LoVo (cell line): ENCODE results near the gene PHKB.

ENCODE experiments used
- DNase-seq: peaks from one replicate; pipeline ENCODE4 v3.0.0-alpha.2; 2016; ENCODE audit warnings: low spot score

PHKB gene

DNA sequence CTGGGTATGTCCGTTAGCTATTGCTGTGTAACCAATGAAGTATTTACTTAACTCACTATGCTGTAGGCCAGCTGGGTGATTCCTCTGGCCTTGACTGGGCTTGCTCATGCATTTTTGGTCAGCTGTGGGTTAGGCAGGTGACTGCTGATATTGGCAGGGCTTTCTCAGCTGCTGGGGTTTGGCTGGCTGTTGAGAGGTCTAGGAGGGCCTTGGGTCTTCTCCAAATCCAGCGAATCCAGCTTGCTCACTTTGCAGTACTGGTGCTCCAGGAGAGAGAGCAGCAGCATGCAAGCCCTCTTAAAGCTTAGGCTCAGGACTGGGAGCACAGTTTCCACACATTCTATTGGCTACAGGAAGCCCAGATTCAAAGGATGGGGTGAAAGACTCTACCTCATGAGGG lies 270.1 kb downstream of the PHKB start:
- no peak for DNase-seq

GRCh38 chr16:47732122-47732521 lies 271.0 kb downstream of the PHKB start:
- no peak for DNase-seq

GRCh38 chr16:47732523-47733111 lies 271.5 kb downstream of the PHKB start:
- no peak for DNase-seq

DNA sequence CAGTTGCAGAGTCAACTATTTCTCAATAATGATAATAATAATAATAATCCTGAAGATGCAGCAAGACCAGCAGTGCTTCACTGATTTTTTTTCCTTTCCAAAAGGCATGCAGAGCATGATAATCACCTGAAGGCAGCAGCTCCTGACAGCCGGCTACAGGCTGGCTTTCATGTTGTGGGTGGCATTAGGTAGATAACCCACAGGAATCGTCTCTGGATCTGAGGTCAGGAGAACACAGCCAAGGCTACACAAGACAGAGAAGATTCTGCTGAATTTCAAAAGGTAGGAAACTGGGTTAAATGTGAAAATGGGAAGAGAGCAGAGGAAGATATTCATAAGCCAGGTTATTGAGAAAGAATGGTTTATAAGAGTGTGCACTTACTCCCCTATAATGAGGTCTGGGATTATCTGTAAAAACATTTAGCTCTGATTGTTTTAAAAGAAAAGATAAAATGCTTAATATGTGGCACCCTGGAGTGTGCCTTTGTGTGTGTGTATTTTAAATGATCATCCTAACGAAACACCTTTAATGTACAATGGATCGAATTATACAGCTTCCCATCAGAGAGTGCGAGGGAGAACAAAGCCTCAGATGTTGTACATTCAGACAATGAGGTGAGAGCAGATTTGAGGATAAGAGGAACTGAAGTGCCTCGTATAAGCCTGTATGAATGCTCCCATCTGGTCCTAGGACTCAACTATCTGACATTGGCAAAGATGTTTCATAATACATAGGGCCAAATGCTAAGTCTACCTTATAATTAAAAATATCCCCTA lies 273.1 kb downstream of the PHKB start:
- DNase-seq: no peak

GRCh38 chr16:47734987-47735594 lies 274.0 kb downstream of the PHKB start:
- no peak for DNase-seq

DNA sequence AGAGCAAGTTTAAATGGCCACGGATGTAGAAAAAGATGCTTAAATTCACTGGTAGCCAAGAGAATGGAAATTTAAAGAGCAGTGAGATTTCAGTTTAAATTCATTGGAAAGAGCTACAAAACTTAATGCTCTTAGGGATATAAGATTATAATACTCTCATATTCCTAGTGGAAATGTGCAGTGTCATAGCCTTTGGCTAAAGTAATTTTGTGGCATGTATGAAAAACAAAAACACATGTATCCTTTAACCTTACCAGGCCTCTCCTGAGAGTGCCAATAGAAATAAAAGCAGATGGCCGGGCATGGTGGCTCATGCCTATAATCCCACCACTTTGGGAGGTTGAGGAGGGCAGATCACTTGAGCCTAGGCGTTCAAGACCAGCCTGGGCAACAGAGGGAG lies 289.2 kb downstream of the PHKB start:
- DNase-seq: no peak
